GM12878 (cell line): ENCODE data around the gene IL6R. TPM values are rescaled to one million over a fixed set of nuclear protein-coding genes. Genes with fewer than 3 reads are reported as not detected.

Experiments
- ATAC-seq: fragments of 200-7000 bp; cut with Tn5 transposase; 3 replicates; pipeline ENCODE4 v1.9.1; 2020; ENCODE audit warnings: mild to moderate bottlenecking, moderate library complexity
- BruUV-seq: library from RNA; stranded (reverse); fragments of 400-500 nt; replicated peaks from 2 replicates; lab custom pipeline; 2021; lab: Mats Ljungman, UMichigan
- CTCF ChIA-PET: fragments of 300-600 bp; sonication (Branson Sonifier 250); formaldehyde crosslinking; extraction: SDS; loops from one replicate; lab custom pipeline; 2021; ENCODE audit warnings: inconsistent platforms; lab: Yijun Ruan, JAX
- POLR2A ChIA-PET: fragments of 350-600 bp; formaldehyde crosslinking; extraction: SDS; loops from one replicate; lab custom pipeline; 2021; ENCODE audit warnings: inconsistent platforms; lab: Charles Lee
- RAD21 ChIA-PET: fragments of 300-600 bp; sonication (Branson Sonifier 250); formaldehyde crosslinking; loops from one replicate; lab custom pipeline; 2023; ENCODE audit warnings: antibody characterized with exemption; ENCODE audit not compliant: unreplicated experiment; lab: Charles Lee
- SMC1A ChIA-PET: fragments of 300-600 bp; sonication (Branson Sonifier 250); formaldehyde crosslinking; loops from one replicate; lab custom pipeline; 2023; ENCODE audit not compliant: unreplicated experiment, uncharacterized antibody; lab: Charles Lee
- DNase-seq: peaks from one replicate; pipeline ENCODE4 v3.0.0-alpha.2; 2011; ENCODE audit warnings: low read depth, low spot score
- FAIRE-seq: peaks from 3 replicates; lab custom pipeline; 2011; peaks lifted over from hg19 to GRCh38; lab: Jason Lieb, UNC
- H2AFZ ChIP-seq: 2 replicates; pipeline ENCODE4 v1.6.0; 2011; ENCODE audit warnings: low read depth, low read length, control low read depth; ENCODE audit not compliant: control insufficient read depth
- H3K27ac ChIP-seq: 2 replicates; pipeline ENCODE4 v1.5.1; 2011; ENCODE audit warnings: control low read depth; ENCODE audit not compliant: control insufficient read depth, insufficient read depth
- H3K27me3 ChIP-seq, 2 experiments: replicated peaks in 1 of 2; 2 replicates each; pipeline versions ENCODE4 v1.6.0 to v1.6.1; 2011; ENCODE audit warnings: low read length in 1 of 2; ENCODE audit not compliant: control insufficient read depth in 2 of 2, insufficient read depth in 2 of 2
- H3K36me3 ChIP-seq, 2 experiments: 2 replicates each; pipeline ENCODE4 v1.5.1; 2011; ENCODE audit warnings: low read length in 1 of 2; ENCODE audit not compliant: control insufficient read depth in 2 of 2, insufficient read depth in 2 of 2
- H3K4me1 ChIP-seq: 2 replicates; pipeline ENCODE4 v1.6.1; 2011; ENCODE audit warnings: mild to moderate bottlenecking, low read length, moderate library complexity, mixed read lengths; ENCODE audit not compliant: control insufficient read depth, insufficient read depth
- H3K4me2 ChIP-seq: 2 replicates; pipeline ENCODE4 v1.6.0; 2011; ENCODE audit warnings: control low read depth; ENCODE audit not compliant: control insufficient read depth, insufficient read depth
- H3K4me3 ChIP-seq: fragments of 200-600 bp; sonication (generic); 2 replicates; pipeline ENCODE4 v1.5.1; 2016
- H3K79me2 ChIP-seq: 2 replicates; pipeline ENCODE4 v1.6.0; 2011; ENCODE audit warnings: low read length; ENCODE audit not compliant: control insufficient read depth, insufficient read depth
- H3K9ac ChIP-seq: 2 replicates; pipeline ENCODE4 v1.8.0; 2011; ENCODE audit warnings: low read length, control low read depth, mixed read lengths; ENCODE audit not compliant: control insufficient read depth, insufficient read depth
- H3K9me3 ChIP-seq: replicated peaks from 3 replicates; pipeline ENCODE4 v1.5.1; 2011; ENCODE audit warnings: mild to moderate bottlenecking, low read length; ENCODE audit not compliant: control insufficient read depth, insufficient read depth
- H4K20me1 ChIP-seq: 2 replicates; pipeline ENCODE4 v1.6.0; 2011; ENCODE audit not compliant: control insufficient read depth, insufficient read depth
- E2F8 ChIP-seq: fragments of 450-650 bp; IDR thresholded peaks from 2 replicates; pipeline ENCODE4 v1.6.1; 2018; ENCODE audit warnings: mild to moderate bottlenecking, low read depth, moderate library complexity; ENCODE audit not compliant: partially characterized antibody
- ELK1 ChIP-seq: IDR thresholded peaks from 2 replicates; pipeline ENCODE4 v1.6.1; 2012; ENCODE audit warnings: low read depth, low read length, improper control_type of control experiment
- NR2C2 ChIP-seq: IDR thresholded peaks from 2 replicates; pipeline ENCODE4 v1.6.1; 2011; ENCODE audit warnings: borderline replicate concordance, low read depth; ENCODE audit not compliant: control insufficient read depth, insufficient read length
- NR2F1 ChIP-seq: fragments of 450-650 bp; conservative IDR thresholded peaks from 2 replicates; pipeline ENCODE4 v1.6.1; 2017; ENCODE audit warnings: mild to moderate bottlenecking
- SMARCA5 ChIP-seq: fragments of 450-650 bp; IDR thresholded peaks from 2 replicates; pipeline ENCODE4 v1.6.1; 2017; ENCODE audit warnings: mild to moderate bottlenecking
- SMC3 ChIP-seq: IDR thresholded peaks from 2 replicates; pipeline ENCODE4 v1.6.1; 2011; ENCODE audit warnings: low read length, improper control_type of control experiment, borderline replicate concordance
- SUZ12 ChIP-seq: fragments of 200-600 bp; sonication (generic); IDR thresholded peaks from one replicate; pipeline ENCODE4 v1.6.1; 2018; ENCODE audit warnings: antibody characterized with exemption, mild to moderate bottlenecking; ENCODE audit not compliant: unreplicated experiment
- USF2 ChIP-seq: IDR thresholded peaks from 2 replicates; pipeline ENCODE4 v1.6.1; 2011; ENCODE audit warnings: low read depth, low read length, improper control_type of control experiment, borderline replicate concordance
- ZBTB33 ChIP-seq: fragments of 450-650 bp; IDR thresholded peaks from 2 replicates; pipeline ENCODE4 v1.6.1; 2017; ENCODE audit warnings: mild to moderate bottlenecking
- ZBTB4 ChIP-seq: fragments of 450-650 bp; formaldehyde crosslinking; IDR thresholded peaks from 2 replicates; pipeline ENCODE4 v1.4.0; 2022; ENCODE audit warnings: mild to moderate bottlenecking, moderate library complexity
- ZNF207 ChIP-seq: fragments of 450-650 bp; IDR thresholded peaks from 2 replicates; pipeline ENCODE4 v1.6.1; 2014; ENCODE audit warnings: antibody characterized with exemption, mild to moderate bottlenecking, borderline replicate concordance
- WGBS: methylation state at CpG from one replicate; pipeline ENCODE4 v1.1.6; 2016; ENCODE audit warnings: low lambda C conversion rate; ENCODE audit not compliant: insufficient replicate concordance, insufficient coverage; ENCODE audit errors: missing lambda C conversion rate; 5-methylcytosine and 5-hydroxymethylcytosine counted together
- in situ Hi-C: fragments of 300-500 bp; cut with MboI; formaldehyde crosslinking; loops from 9 replicates; pipeline ENCODE4 v1.14.3; 2018; ENCODE audit warnings: mixed read lengths
- intact Hi-C: fragments of 100-400 bp; cut with micrococcal nuclease; formaldehyde crosslinking; loops from one replicate; pipeline ENCODE4 v1.14.2; 2022; ENCODE audit not compliant: unreplicated experiment
- polyA plus RNA-seq, 11 experiments: library from polyadenylated mRNA; depleted of rRNA in 4 of 11; unstranded in 6 of 11; stranded (reverse) in 5 of 11; fragments of >200 nt; fragmentation: Nextera tagmentation in 4 of 11; fragmentation: Illumina TruSeq in 1 of 11; extraction: Ambion mirVana in 4 of 11; extraction: Trizol in 1 of 11; gene quantifications; 1 replicate in 1 of 11; 2 replicates in 10 of 11; pipeline versions ENCODE4 v1.2.1 to v1.2.3, GENCODE V29; 2011 to 2016; ENCODE audit warnings: inconsistent platforms in 2 of 11, missing spikeins in 2 of 11, low read depth in 1 of 11
- total RNA-seq, 4 experiments: library from RNA; depleted of rRNA in 3 of 4; stranded (reverse); fragments of >200 nt in 3 of 4; fragmentation: Illumina TruSeq in 1 of 4; extraction: Trizol in 1 of 4; gene quantifications; 2 replicates each; pipeline versions ENCODE4 v1.2.1 to v1.2.3, GENCODE V29; 2013 to 2021

The IL6R gene
- total and polyA plus RNA-seq, 10 of the 15 experiments (the other 5 are each of a cell fraction or from before 2014, with no cell fraction given): 1.9 to 43.4 (median 17.5) TPM

GRCh38 chr1:154478013-154478412 lies 72.9 kb downstream of the IL6R start (continued):
- TF ChIP-seq USF2: no peak
- no peak for TF ChIP-seq NR2F1
- TF ChIP-seq ELK1: no peak
- TF ChIP-seq ZNF207: no peak
- TF ChIP-seq, all 136 proteins: peak for 2

- ChIA-PET CTCF (interaction anchor here (0.6 to 11.6 kb wide), 31 partner anchors 13 to 583 kb away, joined by 3 to 302 read pairs (median 8); partner anchors contain the start of genes IL6R, UBAP2L and UBE2Q1), RAD21 (interaction anchor here (0.8 to 10.5 kb wide), 27 partner anchors 11 to 694 kb away, joined by 3 to 189 read pairs (median 4); partner anchors contain the start of genes KRTCAP2 and PBXIP1), SMC1A (interaction anchor here (0.6 to 8.2 kb wide), 29 partner anchors 8 to 466 kb away, joined by 3 to 151 read pairs (median 6); partner anchors contain the start of gene HAX1), POLR2A (interaction anchor here (1.0 to 2.8 kb wide), 3 partner anchors 68 to 400 kb away, joined by 4 to 11 read pairs (median 4); no protein-coding TSS in a partner anchor)
- H4K20me1 ChIP-seq: no peaks in the 10 kb centered on the region
- H3K79me2 ChIP-seq: no peaks in the 10 kb centered on the region
- H3K4me2 ChIP-seq: no peak overlapping the region
- H3K36me3 ChIP-seq: no peaks in the 10 kb centered on the region
- in situ Hi-C loops: no loop called here
- H2AFZ ChIP-seq: peak overlapping the region; percentile 51; the same call in 1 of the 2 replicates
- peaks cover 3% of the 10 kb centered on the region; the same call in 1 of the 2 replicates for H3K4me1 ChIP-seq
- 21% methylated on average over 5 of the region's 5 CpGs for WGBS
- no peak overlapping the region for H3K9ac ChIP-seq
- intact Hi-C loops: loop anchor here (1.0 to 5.0 kb wide), 3 partner anchors 72 to 399 kb away; no protein-coding TSS in a partner anchor
- no peak overlapping the region for H3K4me3 ChIP-seq
- peak; percentile 66 for ATAC-seq
- peaks cover 0 to 3% of the 10 kb centered on the region in 2 experiments; a peak in 1 of 4 replicates for H3K27me3 ChIP-seq
- no peak for DNase-seq
- H3K27ac ChIP-seq: no peak overlapping the region
- FAIRE-seq: no peak
- no peaks in the 10 kb centered on the region for H3K9me3 ChIP-seq
- BruUV-seq: no TSS peak
- no peak for TF ChIP-seq NR2C2
- TF ChIP-seq SUZ12: no peak
- TF ChIP-seq E2F8: peak; percentile 22
- peak; percentile 43; the same call in 1 of the 2 replicates for TF ChIP-seq SMARCA5
- TF ChIP-seq ZBTB4 (CRISPR knock-in tag): no peak
- peak; percentile 56; the same call in 1 of the 2 replicates for TF ChIP-seq SMC3
- no peak for TF ChIP-seq ZBTB33
Observed at GRCh38 chr1:154478639-154479038, 73.5 kb downstream of the IL6R start.
